AG10803 (cell line): ENCODE measurements around the gene CLTCL1.

Experiments
- DNase-seq: peaks from one replicate; pipeline ENCODE4 v3.0.0; 2010; ENCODE audit warnings: low read depth
- H3K4me3 ChIP-seq: 2 replicates; pipeline ENCODE4 v1.5.1; 2011; ENCODE audit warnings: mild to moderate bottlenecking, low read length, control low read depth
- TF ChIP-seq, protein P1 (sequence below): conservative IDR thresholded peaks from 2 replicates; pipeline ENCODE4 v1.5.1; 2011; ENCODE audit warnings: mild to moderate bottlenecking, low read length, control low read depth, inconsistent platforms

CLTCL1 gene

DNA sequence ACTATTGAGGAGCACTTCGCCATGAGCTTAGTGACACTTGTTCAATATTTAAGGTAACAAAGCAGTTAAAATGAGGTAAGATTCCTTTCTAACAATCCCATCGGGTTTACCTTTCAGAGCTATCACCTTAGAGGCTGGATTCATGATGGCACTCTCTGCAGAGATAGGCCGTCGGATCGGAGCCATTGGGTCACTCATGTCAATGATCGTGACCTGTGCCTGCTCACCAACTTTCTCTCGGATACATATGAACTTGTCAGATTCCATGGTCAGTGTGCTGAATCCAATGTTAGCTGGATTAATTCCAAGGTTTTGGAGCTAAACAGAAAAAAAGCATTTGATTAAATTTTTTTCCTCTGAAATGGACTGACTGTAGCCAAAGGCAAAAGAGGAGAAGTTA lies 16.0 kb downstream of the CLTCL1 start:
- TF ChIP-seq, protein P1, sequence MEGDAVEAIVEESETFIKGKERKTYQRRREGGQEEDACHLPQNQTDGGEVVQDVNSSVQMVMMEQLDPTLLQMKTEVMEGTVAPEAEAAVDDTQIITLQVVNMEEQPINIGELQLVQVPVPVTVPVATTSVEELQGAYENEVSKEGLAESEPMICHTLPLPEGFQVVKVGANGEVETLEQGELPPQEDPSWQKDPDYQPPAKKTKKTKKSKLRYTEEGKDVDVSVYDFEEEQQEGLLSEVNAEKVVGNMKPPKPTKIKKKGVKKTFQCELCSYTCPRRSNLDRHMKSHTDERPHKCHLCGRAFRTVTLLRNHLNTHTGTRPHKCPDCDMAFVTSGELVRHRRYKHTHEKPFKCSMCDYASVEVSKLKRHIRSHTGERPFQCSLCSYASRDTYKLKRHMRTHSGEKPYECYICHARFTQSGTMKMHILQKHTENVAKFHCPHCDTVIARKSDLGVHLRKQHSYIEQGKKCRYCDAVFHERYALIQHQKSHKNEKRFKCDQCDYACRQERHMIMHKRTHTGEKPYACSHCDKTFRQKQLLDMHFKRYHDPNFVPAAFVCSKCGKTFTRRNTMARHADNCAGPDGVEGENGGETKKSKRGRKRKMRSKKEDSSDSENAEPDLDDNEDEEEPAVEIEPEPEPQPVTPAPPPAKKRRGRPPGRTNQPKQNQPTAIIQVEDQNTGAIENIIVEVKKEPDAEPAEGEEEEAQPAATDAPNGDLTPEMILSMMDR, result no peak
- H3K4me3 ChIP-seq, result no peak overlapping the region
- DNase-seq, result no peak

DNA sequence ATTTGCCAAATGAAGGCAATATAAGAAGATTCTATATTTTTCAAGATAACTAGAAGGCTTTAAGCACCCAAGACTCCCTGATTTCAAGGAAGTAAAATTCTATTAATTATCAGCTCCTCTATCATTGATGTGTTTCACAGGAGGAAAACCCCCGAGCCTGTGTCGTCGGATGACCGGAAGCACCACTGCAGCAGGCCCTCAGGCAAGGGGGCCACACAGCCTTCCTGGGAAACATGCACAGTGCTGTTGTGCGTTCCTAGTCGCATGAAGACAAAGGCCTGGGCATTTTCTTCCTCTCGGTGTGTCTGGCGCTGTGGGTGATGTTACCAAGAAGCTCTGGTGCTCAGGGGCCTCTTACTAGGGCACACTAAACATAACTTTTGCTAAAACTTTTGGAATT lies 16.4 kb downstream of the CLTCL1 start:
- TF ChIP-seq, protein P1, result no peak
- no peak for DNase-seq
- no peak overlapping the region for H3K4me3 ChIP-seq

DNA sequence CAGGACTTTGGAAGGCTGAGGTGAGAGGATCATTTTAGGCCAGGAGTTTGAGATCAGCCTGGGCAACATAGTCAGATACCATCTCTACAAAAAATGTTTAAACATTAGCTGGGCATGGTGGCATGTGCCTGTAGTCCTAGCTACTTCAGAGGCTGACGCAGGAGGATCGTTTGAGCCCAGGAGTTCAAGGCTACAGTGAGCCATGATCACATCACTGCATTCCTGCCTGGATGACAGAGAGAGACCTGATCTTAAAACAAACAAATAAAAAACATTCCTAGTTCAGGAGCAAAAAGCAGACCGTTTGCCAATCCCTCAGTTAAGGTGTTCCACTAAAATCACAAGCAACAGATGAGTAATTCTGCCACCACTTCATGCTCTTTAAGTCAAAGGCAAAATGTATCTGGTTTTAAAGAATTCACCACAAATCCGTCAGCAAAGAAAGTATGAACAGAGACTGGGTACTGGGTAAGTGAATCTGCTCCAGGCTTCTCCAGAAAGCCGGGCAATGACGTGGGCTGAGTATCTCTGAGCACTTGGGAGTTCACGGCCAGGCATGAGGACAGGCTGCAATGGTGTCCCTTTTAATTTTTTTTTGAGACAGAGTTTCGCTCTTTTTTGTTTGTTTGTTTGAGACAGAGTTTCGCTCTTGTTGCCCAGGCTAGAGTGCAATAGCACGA lies 19.5 kb downstream of the CLTCL1 start:
- no peak for DNase-seq
- TF ChIP-seq, protein P1, result no peak
- no peak overlapping the region for H3K4me3 ChIP-seq

DNA sequence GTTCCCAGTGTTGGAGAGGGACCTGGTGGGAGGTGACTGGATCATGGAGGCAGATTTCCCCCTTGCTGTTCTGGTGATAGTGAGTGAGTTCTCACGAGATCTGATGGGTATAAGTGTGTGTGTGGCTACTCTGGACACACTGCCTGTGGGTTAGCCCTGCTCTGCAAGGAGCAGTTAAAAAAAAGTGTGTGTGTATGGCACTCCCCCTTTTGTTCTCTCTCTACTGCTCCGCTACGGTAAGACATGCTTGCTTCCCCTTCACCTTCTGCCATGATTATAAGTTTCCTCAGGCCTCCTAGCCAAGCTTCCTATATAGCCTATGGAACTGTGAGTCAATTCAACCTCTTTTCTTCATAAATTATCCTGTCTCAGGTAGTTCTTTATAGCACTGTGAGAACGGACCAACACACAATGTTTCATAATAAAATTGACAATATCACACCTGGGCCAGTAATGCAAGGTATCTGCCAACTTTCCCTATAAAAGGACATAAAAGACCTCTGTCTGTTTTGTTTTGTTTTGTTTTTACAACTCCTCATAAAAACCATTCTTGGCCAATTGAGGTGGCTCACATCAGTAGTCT lies 20.2 kb downstream of the CLTCL1 start:
- no peak for DNase-seq

DNA sequence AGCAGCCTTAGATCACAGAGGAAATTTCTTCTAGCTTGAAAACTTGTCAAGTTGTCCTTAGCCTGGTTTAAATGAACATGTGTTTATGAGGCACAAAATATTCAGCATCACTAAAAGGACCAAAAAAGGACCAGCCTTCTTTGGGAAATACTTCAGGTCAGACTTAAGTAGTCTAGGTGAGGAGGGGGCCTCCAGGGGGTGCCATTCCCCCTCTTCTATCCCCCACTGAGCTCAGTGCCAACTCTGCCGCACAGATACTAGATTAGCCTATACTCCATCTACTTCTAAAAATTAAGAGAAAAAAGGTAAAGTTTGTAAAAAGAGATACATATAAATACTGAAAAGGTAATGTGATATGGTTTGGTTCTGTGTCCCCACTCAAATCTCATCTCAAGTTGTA lies 20.6 kb downstream of the CLTCL1 start:
- H3K4me3 ChIP-seq, result no peak overlapping the region
- TF ChIP-seq, protein P1, result no peak
- DNase-seq, result no peak

More for the DNA sequence above, 20.2 kb downstream of the CLTCL1 start:
- TF ChIP-seq, protein P1, result no peak
- no peak overlapping the region for H3K4me3 ChIP-seq

DNA sequence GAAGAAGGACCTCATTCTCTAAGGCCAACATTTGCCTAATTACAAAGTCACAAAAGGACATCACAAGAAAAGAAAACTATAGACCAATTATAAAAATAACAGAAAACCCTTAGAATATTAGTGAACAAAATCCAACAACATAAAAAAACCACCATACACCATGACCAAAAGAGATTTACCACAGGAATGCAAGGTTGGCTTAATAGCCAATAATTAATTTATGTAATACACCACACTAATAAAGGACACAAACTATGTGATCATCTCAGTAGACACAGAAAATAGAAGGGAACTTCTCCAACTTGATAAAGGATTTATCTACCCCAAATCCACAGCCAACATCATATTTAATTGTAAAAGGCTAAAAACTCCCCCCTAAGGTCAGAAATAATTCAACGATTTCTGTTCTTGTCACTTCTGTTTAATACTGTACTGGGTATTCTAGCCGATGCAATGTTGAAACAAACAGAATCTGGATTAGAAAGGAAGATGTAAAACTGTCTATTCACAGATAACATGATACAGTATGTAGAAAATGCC lies 24.9 kb downstream of the CLTCL1 start:
- TF ChIP-seq, protein P1, result no peak
- no peak for DNase-seq
- no peak overlapping the region for H3K4me3 ChIP-seq

DNA sequence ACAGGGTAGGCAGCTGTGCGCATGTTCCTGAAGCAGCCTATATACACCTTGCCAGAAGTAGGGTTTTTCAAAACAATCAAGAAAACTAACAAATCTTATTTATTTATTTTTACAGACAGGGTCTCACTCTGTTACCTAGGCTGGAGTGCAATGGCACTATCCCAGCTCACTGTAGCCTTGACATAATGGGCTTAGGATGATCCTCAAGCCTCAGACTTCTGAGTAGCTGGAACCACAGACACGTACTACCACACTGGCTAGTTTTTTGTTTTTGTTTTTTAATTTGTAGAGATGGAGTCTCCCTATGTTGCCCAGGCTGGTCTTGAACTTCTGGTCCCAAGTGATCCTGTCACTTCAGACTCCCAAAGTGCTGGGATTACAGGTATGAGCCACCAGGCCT lies 25.7 kb downstream of the CLTCL1 start:
- H3K4me3 ChIP-seq, result no peak overlapping the region
- DNase-seq, result no peak
- TF ChIP-seq, protein P1, result no peak
